Activated CD4-positive, alpha-beta T cell treated with anti-CD3 and anti-CD28 coated beads, Interleukin-2, amount 10 ng/mL, durations not matched to agents 24 days and 14 days (primary cell): ENCODE measurements around the gene TUBGCP5. TPM values are rescaled to one million over a fixed set of nuclear protein-coding genes. Genes with fewer than 3 reads are reported as not detected.
"Not testable (repeated sequence)": the region's sequence is repeated elsewhere in the genome, so short reads cannot be mapped to it uniquely, and the experiment has no call there.

Experiments
- DNase-seq: peaks from one replicate; pipeline ENCODE4 v3.0.0; 2022
- H3K27ac Mint-ChIP-seq: one replicate; pipeline ENCODE4 v1.8.0; 2022; ENCODE audit warnings: mild to moderate bottlenecking, mixed read lengths
- H3K27me3 Mint-ChIP-seq: one replicate; pipeline ENCODE4 v1.8.0; 2022; ENCODE audit warnings: mixed read lengths
- H3K36me3 Mint-ChIP-seq: one replicate; pipeline ENCODE4 v1.8.0; 2022; ENCODE audit warnings: low read depth, mild to moderate bottlenecking, mixed read lengths
- H3K4me1 Mint-ChIP-seq: one replicate; pipeline ENCODE4 v1.8.0; 2021; ENCODE audit warnings: mixed read lengths
- H3K4me3 Mint-ChIP-seq: one replicate; pipeline ENCODE4 v1.8.0; 2022; ENCODE audit warnings: mild to moderate bottlenecking, moderate library complexity, mixed read lengths
- H3K9me3 Mint-ChIP-seq: one replicate; pipeline ENCODE4 v1.8.0; 2021; ENCODE audit warnings: mixed read lengths
- intact Hi-C: fragments of 100-400 bp; cut with micrococcal nuclease; formaldehyde crosslinking; loops from one replicate; pipeline ENCODE4 v1.15.1; 2023
- total RNA-seq: library from RNA; stranded (reverse); gene quantifications from 2 replicates; pipeline ENCODE4 v1.2.3, GENCODE V29; 2022

TUBGCP5 gene
- total RNA-seq, 1 donor from 2014 or later, result 26.3 TPM

DNA sequence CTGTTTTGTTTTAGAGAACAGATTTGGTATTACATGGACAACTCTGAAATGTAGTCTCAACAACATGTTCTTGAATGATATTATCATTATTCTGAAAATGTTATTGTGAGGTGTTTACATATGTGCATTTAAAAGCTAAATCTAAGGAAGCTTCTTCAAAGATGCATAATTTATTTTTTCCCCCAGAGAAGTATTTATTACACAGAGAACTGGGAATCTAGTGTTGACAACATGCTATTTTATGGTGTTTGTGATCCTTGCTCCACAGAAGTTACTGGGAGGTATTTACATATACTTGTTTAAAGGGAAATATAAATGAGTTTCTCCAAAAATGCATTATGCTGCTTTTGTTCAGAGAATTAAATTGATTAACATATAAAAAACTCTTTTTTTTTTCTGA is 18.3 kb upstream of the TUBGCP5 start:
- Mint-ChIP-seq H3K4me3 (no peak overlapping the region), H3K27me3 (peaks cover 8% of the 10 kb centered on the region), H3K27ac (no peak overlapping the region), H3K36me3 (no peaks in the 10 kb centered on the region), H3K4me1 (no peaks in the 10 kb centered on the region), H3K9me3 (peaks cover 4% of the 10 kb centered on the region)
- DNase-seq, result no peak
- intact Hi-C loops, result no loop called here

DNA sequence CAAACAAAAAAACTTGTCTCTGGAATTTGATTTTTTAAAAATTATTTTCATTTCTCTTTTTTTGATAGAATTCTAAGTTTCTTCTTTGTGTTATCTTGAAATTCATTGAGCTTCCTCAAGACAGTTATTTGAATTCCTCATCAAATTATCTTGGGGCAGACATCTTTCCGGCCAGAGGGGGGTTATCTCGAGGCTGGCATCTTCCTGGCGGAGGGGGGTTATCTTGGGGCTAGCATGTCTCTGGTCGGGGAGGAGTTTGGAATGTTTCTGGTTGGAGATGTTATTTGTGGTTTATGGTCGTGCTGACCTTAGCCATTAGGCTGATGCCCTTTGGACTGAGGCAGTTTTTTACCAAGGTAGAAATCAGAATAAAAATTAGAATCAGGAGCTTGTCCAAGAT is 15.9 kb upstream of the TUBGCP5 start:
- peaks cover 8% of the 10 kb centered on the region for H3K27me3 Mint-ChIP-seq
- H3K4me1 Mint-ChIP-seq, result no peaks in the 10 kb centered on the region
- H3K27ac Mint-ChIP-seq, result no peak overlapping the region
- intact Hi-C loops, result no loop called here
- H3K9me3 Mint-ChIP-seq, result no peaks in the 10 kb centered on the region
- no peak for DNase-seq
- no peaks in the 10 kb centered on the region for H3K36me3 Mint-ChIP-seq
- no peak overlapping the region for H3K4me3 Mint-ChIP-seq

GRCh38 chr15:23052522-23052921 is 13.2 kb upstream of the TUBGCP5 start:
- DNase-seq, result no peak
- peaks cover 7% of the 10 kb centered on the region for H3K27me3 Mint-ChIP-seq
- no peak overlapping the region for H3K27ac Mint-ChIP-seq
- H3K4me3 Mint-ChIP-seq, result no peak overlapping the region
- no peaks in the 10 kb centered on the region for H3K36me3 Mint-ChIP-seq
- intact Hi-C loops, result no loop called here
- H3K9me3 Mint-ChIP-seq, result no peaks in the 10 kb centered on the region
- H3K4me1 Mint-ChIP-seq, result no peaks in the 10 kb centered on the region

DNA sequence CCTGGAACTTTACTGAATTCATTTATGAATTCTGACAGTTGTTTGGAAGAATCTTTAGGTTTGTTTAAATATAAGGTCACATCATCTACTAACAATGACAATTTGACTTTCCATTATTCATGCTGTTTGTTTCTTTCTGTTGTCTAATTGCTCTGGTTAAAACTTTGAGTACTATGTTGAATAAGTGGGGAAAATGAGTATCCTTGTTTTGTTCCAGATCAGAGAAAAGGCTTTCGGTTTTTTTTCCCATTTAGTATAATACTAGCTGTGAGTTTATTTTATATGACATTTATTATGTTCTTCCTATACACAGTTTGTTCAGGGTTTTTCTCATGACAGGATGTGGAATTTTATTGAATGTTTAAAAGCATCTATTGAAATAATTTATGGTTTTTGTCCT is 11.3 kb upstream of the TUBGCP5 start:
- Mint-ChIP-seq H3K4me3 (no peak overlapping the region), H3K4me1 (no peaks in the 10 kb centered on the region), H3K36me3 (no peaks in the 10 kb centered on the region), H3K27me3 (peaks cover 7% of the 10 kb centered on the region), H3K9me3 (no peaks in the 10 kb centered on the region), H3K27ac (no peak overlapping the region)
- intact Hi-C loops, result no loop called here
- no peak for DNase-seq

DNA sequence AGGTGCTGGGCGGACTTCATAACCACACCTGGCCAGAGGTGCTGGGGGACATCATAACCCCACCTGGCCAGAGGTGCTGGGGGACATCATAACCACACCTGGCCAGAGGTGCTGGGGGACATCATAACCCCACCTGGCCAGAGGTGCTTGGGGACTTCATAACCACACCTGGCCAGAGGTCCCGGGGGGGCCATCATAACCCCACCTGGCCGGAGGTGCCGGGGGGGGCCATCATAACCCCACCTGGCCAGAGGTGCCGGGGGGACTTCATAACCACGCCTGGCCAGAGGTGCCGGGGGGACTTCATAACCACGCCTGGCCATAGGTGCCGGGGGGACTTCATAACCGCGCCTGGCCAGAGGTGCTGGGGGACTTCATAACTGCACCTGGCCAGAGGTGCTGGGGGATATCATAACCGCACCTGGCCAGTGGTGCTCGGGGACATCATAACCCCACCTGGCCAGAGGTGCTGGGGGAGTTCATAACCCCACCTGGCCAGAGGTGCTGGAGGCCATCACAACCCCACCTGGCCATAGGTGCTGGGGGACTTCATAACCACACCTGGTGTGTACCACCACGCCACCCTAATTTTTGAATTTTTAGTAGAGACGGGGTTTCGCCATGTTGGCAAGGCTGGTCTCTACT is 10.7 kb upstream of the TUBGCP5 start:
- no peaks in the 10 kb centered on the region for H3K9me3 Mint-ChIP-seq
- H3K36me3 Mint-ChIP-seq, result no peaks in the 10 kb centered on the region
- no peaks in the 10 kb centered on the region for H3K4me1 Mint-ChIP-seq
- peaks cover 4% of the 10 kb centered on the region for H3K27me3 Mint-ChIP-seq
- intact Hi-C loops, result no loop called here
- no peak overlapping the region for H3K27ac Mint-ChIP-seq
- H3K4me3 Mint-ChIP-seq, result no peak overlapping the region
- DNase-seq, result no peak

DNA sequence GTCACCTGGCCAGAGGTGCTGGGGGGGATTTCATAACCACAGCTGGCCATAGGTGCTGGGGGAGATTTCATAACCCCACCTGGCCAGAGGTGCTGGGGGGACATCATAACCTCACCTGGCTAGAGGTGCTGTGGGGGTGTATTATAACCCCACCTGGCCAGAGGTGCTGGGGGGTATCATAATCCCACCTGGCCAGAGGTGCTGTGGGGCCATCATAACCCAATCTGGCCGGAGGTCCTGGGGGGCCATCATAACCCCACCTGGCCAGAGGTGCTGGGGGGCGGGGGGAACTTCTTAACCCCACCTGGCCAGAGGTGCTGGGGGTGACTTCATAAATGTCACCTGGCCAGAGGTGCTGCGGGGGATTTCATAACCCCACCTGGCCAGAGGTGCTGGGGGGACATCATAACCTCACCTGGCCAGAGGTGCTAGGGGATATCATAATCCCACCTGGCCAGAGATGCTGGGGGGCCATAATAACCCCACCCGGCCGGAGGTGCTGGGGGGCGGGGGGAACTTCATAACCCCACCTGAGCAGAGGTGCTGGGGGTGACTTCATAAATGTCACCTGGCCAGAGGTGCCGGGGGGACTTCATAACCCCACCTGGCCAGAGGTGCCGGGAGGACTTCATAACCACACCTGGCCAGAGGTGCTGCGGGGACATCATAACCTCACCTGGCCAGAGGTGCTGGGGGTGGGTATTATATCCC is 9.4 kb upstream of the TUBGCP5 start:
- H3K27ac Mint-ChIP-seq, H3K36me3 Mint-ChIP-seq, H3K4me3 Mint-ChIP-seq, H3K27me3 Mint-ChIP-seq, DNase-seq, intact Hi-C loops, H3K9me3 Mint-ChIP-seq, H3K4me1 Mint-ChIP-seq: not testable (repeated sequence)

DNA sequence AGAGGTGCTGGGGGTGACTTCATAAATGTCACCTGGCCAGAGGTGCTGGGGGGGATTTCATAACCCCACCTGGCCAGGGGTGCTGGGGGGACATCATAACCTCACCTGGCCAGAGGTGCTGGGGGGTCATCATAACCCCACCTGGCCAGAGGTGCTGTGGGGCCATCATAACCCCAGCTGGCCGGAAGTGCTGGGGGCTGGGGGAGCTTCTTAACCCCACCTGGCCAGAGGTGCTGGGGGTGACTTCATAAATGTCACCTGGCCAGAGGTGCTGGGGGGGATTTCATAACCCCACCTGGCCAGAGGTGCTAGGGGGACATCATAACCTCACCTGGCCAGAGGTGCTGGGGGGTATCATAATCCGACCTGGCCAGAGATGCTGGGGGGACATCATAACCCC is 4.6 kb upstream of the TUBGCP5 start:
- H3K4me3 Mint-ChIP-seq, H3K36me3 Mint-ChIP-seq, H3K27me3 Mint-ChIP-seq, H3K4me1 Mint-ChIP-seq, DNase-seq, intact Hi-C loops, H3K9me3 Mint-ChIP-seq, H3K27ac Mint-ChIP-seq: not testable (repeated sequence)

GRCh38 chr15:23043535-23043934 is 4.2 kb upstream of the TUBGCP5 start:
- DNase-seq, H3K27me3 Mint-ChIP-seq, H3K4me3 Mint-ChIP-seq, H3K4me1 Mint-ChIP-seq, H3K36me3 Mint-ChIP-seq, H3K9me3 Mint-ChIP-seq, intact Hi-C loops, H3K27ac Mint-ChIP-seq: not testable (repeated sequence)

GRCh38 chr15:23041736-23042135 is 2.4 kb upstream of the TUBGCP5 start:
- H3K9me3 Mint-ChIP-seq, H3K36me3 Mint-ChIP-seq, intact Hi-C loops, DNase-seq, H3K4me3 Mint-ChIP-seq, H3K27ac Mint-ChIP-seq, H3K27me3 Mint-ChIP-seq: not testable (repeated sequence)
- peaks cover 12% of the 10 kb centered on the region for H3K4me1 Mint-ChIP-seq

- H3K27ac Mint-ChIP-seq, result peak overlapping the region; percentile 89
- H3K36me3 Mint-ChIP-seq, result peaks cover 12% of the 10 kb centered on the region
- no peak for DNase-seq
- H3K4me1 Mint-ChIP-seq, result peaks cover 23% of the 10 kb centered on the region
- intact Hi-C loops, result loop anchor here (1.0 to 10.0 kb wide), 3 partner anchors 60 to 425 kb away; partner anchors contain the start of genes CYFIP1 and NIPA2
- no peaks in the 10 kb centered on the region for H3K27me3 Mint-ChIP-seq
- H3K4me3 Mint-ChIP-seq, result peak overlapping the region; percentile 91
- H3K9me3 Mint-ChIP-seq, result no peaks in the 10 kb centered on the region
Observed at GRCh38 chr15:23039917-23040281, 530 bp upstream of the TUBGCP5 start.

DNA sequence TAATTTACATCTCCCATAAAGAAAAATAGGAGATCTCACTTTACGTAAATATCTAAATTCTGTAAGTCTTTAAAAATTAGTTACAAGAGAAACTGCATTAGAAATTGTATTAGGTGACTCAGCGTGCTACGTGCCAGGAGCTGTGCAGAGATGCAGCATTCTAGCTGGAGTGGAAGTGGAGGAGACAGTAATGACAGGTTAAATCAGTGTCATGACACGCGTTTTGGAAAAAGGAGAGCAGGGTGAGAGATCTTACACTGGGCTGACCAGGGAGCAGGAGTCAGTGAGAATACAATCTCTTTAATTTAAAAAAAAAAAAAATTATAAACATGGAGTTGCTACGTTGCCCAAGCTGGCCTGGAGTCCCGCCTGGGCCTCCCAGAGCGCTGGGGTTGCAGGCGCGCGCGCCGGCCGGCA is 635 bp downstream of the TUBGCP5 start:
- DNase-seq, result no peak
- Mint-ChIP-seq H3K27me3 (no peaks in the 10 kb centered on the region), H3K9me3 (no peaks in the 10 kb centered on the region), H3K4me1 (peaks cover 23% of the 10 kb centered on the region), H3K4me3 (peak overlapping the region; percentile 90), H3K36me3 (peaks cover 19% of the 10 kb centered on the region), H3K27ac (peak overlapping the region; percentile 94)
- intact Hi-C loops, result loop anchor here (1.0 to 10.0 kb wide), 3 partner anchors 58 to 426 kb away; partner anchors contain the start of genes CYFIP1 and NIPA2

DNA sequence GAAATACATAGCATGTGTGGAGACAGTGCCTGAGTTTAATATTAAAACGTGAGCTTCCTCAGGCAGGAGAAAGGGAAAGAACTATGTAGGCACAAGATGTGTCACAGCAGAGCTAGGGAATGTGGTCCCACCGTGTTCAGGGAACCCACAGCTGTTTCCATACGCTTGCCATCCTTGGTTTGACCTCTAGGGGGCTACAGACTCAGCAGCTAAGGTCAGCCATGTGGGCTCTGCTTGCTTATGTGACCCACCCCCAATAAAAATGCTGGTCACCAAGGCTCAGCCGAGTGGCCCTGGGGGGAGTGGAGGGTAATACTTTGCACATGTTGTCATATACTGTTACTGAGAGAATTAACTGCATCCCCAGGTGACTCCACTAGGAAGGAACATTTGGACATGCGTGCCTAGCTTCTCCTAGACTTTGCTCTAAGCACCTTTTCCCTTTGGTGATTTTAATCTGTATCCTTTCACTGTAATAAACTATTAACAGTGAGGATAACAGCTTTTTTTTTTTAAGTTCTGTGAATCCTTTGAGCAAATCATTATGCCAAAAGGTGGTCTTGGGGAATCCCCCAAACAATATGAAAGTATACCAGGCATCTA is 3.3 kb downstream of the TUBGCP5 start:
- no peaks in the 10 kb centered on the region for H3K9me3 Mint-ChIP-seq
- intact Hi-C loops, result loop anchor here (10.0 kb wide), 1 partner anchor 429 kb away; no protein-coding TSS in a partner anchor
- no peaks in the 10 kb centered on the region for H3K27me3 Mint-ChIP-seq
- H3K4me3 Mint-ChIP-seq, result no peak overlapping the region
- H3K4me1 Mint-ChIP-seq, result peaks cover 23% of the 10 kb centered on the region
- H3K36me3 Mint-ChIP-seq, result peaks cover 28% of the 10 kb centered on the region
- H3K27ac Mint-ChIP-seq, result peak overlapping the region; percentile 20
- peak; percentile 88 for DNase-seq

GRCh38 chr15:23033979-23034378 is 5.4 kb downstream of the TUBGCP5 start:
- no peak for DNase-seq
- H3K36me3 Mint-ChIP-seq, result peaks cover 36% of the 10 kb centered on the region
- H3K4me3 Mint-ChIP-seq, result no peak overlapping the region
- intact Hi-C loops, result loop anchor here (10.0 kb wide), 1 partner anchor 431 kb away; no protein-coding TSS in a partner anchor
- H3K27ac Mint-ChIP-seq, result no peak overlapping the region
- H3K4me1 Mint-ChIP-seq, result peaks cover 19% of the 10 kb centered on the region
- no peaks in the 10 kb centered on the region for H3K9me3 Mint-ChIP-seq
- H3K27me3 Mint-ChIP-seq, result no peaks in the 10 kb centered on the region

DNA sequence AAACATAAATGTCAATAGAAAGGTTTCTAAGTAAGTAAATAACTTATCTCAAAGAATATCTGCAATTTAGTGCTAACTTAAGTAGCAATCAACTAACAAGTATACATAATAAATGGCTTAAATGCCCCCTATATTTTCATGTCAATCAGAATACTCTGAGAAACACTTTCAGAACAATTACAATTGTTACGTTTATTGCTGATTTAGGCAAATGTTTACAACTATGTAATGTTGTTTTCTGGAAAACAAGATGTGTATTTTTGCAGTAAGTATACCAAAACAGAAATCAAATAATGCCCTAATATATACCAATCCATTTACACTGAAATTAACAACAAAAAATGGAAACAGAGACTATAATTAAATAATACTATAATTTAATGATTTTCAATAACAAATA is 13.2 kb downstream of the TUBGCP5 start:
- Mint-ChIP-seq H3K4me1 (no peaks in the 10 kb centered on the region), H3K9me3 (no peaks in the 10 kb centered on the region), H3K27ac (no peak overlapping the region), H3K36me3 (peaks cover 37% of the 10 kb centered on the region), H3K27me3 (no peaks in the 10 kb centered on the region), H3K4me3 (no peak overlapping the region)
- no peak for DNase-seq
- intact Hi-C loops, result no loop called here
